Smooth muscle cell (in vitro differentiated cells): ENCODE results near the gene PSD2. TPM values are rescaled to one million over a fixed set of nuclear protein-coding genes. Genes with fewer than 3 reads are reported as not detected.

Experiments
- DNase-seq: peaks from one replicate; lab custom pipeline; 2025; ENCODE audit not compliant: unreplicated experiment; lab: John Stamatoyannopoulos, UW
- H2AFZ ChIP-seq: fragments of 200-600 bp; sonication (generic); 2 replicates; pipeline ENCODE4 v1.6.0; 2016; ENCODE audit warnings: antibody characterized with exemption, low read depth, mild to moderate bottlenecking
- H3F3A ChIP-seq: fragments of 200-600 bp; sonication (generic); 2 replicates; pipeline ENCODE4 v1.6.0; 2017; ENCODE audit warnings: antibody characterized with exemption, low read depth
- H3K27ac ChIP-seq: fragments of 200-600 bp; sonication (generic); 2 replicates; pipeline ENCODE4 v1.5.1; 2016; ENCODE audit warnings: low read depth, mild to moderate bottlenecking
- H3K27me3 ChIP-seq: fragments of 200-600 bp; sonication (generic); 2 replicates; pipeline ENCODE4 v1.6.1; 2016; ENCODE audit warnings: low read depth, mild to moderate bottlenecking
- H3K36me3 ChIP-seq: fragments of 200-600 bp; sonication (generic); 2 replicates; pipeline ENCODE4 v1.5.1; 2016; ENCODE audit warnings: low read depth
- H3K4me1 ChIP-seq: fragments of 200-600 bp; sonication (generic); 2 replicates; pipeline ENCODE4 v1.5.1; 2016; ENCODE audit warnings: low read depth
- H3K4me2 ChIP-seq: fragments of 200-600 bp; sonication (generic); 2 replicates; pipeline ENCODE4 v1.6.0; 2016; ENCODE audit warnings: mild to moderate bottlenecking
- H3K4me3 ChIP-seq: fragments of 200-600 bp; sonication (generic); 2 replicates; pipeline ENCODE4 v1.5.1; 2016; ENCODE audit warnings: mild to moderate bottlenecking
- H3K79me2 ChIP-seq: fragments of 200-600 bp; sonication (generic); 2 replicates; pipeline ENCODE4 v1.6.0; 2016; ENCODE audit warnings: low read depth, mild to moderate bottlenecking
- H3K9ac ChIP-seq: fragments of 200-600 bp; sonication (generic); 2 replicates; pipeline ENCODE4 v1.6.0; 2016; ENCODE audit warnings: low read depth
- H3K9me3 ChIP-seq: fragments of 200-600 bp; sonication (generic); replicated peaks from 2 replicates; pipeline ENCODE4 v1.5.1; 2016; ENCODE audit warnings: low read depth
- H4K20me1 ChIP-seq: fragments of 200-600 bp; sonication (generic); 2 replicates; pipeline ENCODE4 v1.6.0; 2016; ENCODE audit warnings: low read depth
- WGBS: methylation state at CpG from one replicate; pipeline ENCODE4 v1.1.7; 2016; ENCODE audit warnings: low lambda C conversion rate; 5-methylcytosine and 5-hydroxymethylcytosine counted together
- polyA plus RNA-seq: library from polyadenylated mRNA; unstranded; fragments of >200 nt; fragmentation: Nextera tagmentation; extraction: Ambion mirVana; gene quantifications from 2 replicates; pipeline ENCODE4 v1.2.1, GENCODE V29; 2016
- total RNA-seq: library from RNA; depleted of rRNA; stranded (reverse); fragments of >200 nt; gene quantifications from 2 replicates; pipeline ENCODE4 v1.2.3, GENCODE V29; 2014
- TF ChIP-seq, protein P1 (sequence below): fragments of 200-600 bp; sonication (generic); IDR thresholded peaks from 2 replicates; pipeline ENCODE4 v1.5.1; 2017; ENCODE audit warnings: borderline replicate concordance, mild to moderate bottlenecking, antibody characterized with exemption; ENCODE audit not compliant: insufficient read depth, poor library complexity, severe bottlenecking

The PSD2 gene
- total and polyA plus RNA-seq, 2 experiments from 2014 or later, result 0.54 to 0.81 TPM

DNA sequence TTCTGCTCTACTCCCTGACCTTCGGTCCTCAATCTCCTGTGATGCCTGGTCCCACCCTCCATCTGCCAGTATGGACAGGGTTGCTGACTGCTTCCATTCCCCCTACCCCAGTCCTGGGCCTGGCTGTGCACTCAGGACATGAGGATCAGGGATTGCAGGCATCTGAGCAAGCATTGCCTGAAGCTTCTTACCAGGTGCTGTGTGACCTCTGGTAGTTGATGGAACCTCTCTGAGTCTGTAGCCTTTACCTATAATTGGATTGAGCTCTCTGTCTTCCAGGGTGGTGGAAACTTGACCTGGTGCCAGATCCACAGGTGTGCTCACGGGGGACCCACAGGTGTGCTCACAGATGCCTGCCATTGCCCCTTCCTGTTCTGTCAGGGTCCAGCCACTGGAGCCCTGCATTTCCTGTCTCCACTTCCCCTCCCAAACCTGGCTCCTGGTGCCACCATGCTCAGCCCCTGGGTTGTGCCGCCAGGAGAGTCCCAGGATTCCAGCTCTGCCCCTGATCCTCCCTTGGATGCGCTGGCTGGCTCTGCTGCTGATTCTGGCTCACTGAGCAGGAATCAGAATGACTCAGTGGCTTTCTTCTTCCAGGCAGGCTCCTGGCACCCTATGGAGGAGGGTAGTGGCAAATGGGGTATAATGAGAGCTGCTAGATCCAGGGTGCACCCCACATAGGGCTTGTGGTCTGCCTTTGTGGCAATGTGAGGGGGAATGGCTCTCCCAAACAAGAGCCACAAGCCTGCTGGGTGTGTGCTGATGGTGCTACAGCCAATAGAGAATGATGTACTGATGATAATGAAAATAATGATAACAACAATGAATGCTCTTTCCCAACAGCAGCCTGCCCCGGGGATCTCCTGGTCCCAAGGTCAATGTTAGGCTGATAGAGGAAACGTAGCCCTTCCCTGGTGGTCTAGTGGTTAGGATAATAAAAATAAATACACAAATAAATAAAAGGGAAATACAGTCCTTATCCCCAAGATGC, 35.2 kb upstream of the PSD2 start:
- Histone ChIP-seq H4K20me1 (no peaks in the 10 kb centered on the region), H3K36me3 (no peaks in the 10 kb centered on the region), H3K9me3 (no peaks in the 10 kb centered on the region), H3K27ac (no peak overlapping the region), H3K9ac (no peak overlapping the region), H3K4me2 (no peak overlapping the region), H3K4me3 (no peak overlapping the region), H3K79me2 (no peaks in the 10 kb centered on the region), H3K4me1 (peaks cover 23% of the 10 kb centered on the region), H3F3A (no peaks in the 10 kb centered on the region), H2AFZ (no peak overlapping the region), H3K27me3 (peaks cover 20% of the 10 kb centered on the region)
- TF ChIP-seq, protein P1, sequence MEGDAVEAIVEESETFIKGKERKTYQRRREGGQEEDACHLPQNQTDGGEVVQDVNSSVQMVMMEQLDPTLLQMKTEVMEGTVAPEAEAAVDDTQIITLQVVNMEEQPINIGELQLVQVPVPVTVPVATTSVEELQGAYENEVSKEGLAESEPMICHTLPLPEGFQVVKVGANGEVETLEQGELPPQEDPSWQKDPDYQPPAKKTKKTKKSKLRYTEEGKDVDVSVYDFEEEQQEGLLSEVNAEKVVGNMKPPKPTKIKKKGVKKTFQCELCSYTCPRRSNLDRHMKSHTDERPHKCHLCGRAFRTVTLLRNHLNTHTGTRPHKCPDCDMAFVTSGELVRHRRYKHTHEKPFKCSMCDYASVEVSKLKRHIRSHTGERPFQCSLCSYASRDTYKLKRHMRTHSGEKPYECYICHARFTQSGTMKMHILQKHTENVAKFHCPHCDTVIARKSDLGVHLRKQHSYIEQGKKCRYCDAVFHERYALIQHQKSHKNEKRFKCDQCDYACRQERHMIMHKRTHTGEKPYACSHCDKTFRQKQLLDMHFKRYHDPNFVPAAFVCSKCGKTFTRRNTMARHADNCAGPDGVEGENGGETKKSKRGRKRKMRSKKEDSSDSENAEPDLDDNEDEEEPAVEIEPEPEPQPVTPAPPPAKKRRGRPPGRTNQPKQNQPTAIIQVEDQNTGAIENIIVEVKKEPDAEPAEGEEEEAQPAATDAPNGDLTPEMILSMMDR, result no peak
- no peak for DNase-seq
- 71% methylated on average over 6 of the region's 6 CpGs for WGBS

DNA sequence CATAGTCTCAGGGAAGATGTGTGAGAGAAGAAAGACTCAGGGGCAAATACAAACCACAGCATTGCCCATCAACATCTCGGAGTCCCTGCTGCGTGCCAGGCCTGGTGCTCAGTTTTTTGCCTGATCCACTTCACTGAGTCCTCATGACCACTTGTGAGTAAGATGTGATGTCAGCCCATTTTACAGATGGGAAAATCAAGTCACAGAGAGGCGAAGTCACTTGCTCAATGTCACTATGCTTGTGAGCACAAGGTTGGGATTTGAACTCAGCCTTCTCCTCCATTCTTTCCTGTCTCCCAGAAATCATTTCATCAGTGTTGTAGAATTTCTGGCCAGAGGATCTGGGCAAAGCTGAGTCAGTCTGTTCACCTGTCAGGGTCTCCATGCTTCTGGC, 34.6 kb upstream of the PSD2 start:
- H4K20me1 ChIP-seq, result no peaks in the 10 kb centered on the region
- H3K4me3 ChIP-seq, result no peak overlapping the region
- H3K27me3 ChIP-seq, result peaks cover 13% of the 10 kb centered on the region
- no peaks in the 10 kb centered on the region for H3K79me2 ChIP-seq
- peaks cover 20% of the 10 kb centered on the region for H3K4me1 ChIP-seq
- WGBS, result 91% methylated on average over 3 of the region's 3 CpGs
- no peak overlapping the region for H3K9ac ChIP-seq
- H2AFZ ChIP-seq, result no peak overlapping the region
- no peak for DNase-seq
- TF ChIP-seq, protein P1, result no peak
- no peaks in the 10 kb centered on the region for H3K36me3 ChIP-seq
- no peak overlapping the region for H3K27ac ChIP-seq
- H3K4me2 ChIP-seq, result no peak overlapping the region
- no peaks in the 10 kb centered on the region for H3K9me3 ChIP-seq
- no peaks in the 10 kb centered on the region for H3F3A ChIP-seq

DNA sequence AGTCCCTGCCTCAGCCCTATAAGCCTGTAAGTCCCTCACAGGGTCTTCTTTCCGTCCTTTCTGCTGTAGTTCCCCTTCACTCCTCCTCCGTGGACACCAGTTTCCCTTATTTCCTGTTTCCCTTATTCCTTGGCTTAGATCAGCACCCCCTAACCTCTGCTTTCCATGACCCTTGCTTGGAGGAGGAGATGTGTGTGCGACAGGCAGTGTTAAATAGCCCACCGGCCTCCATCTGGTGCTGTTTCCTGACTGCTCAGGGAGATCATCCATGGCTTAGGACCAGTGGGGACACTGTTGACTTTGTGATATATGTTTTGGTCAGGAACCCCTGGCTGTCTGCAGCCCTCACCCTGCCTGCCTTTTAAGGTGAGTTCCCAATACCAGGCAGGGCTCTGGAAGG, 34.1 kb upstream of the PSD2 start:
- WGBS, result 77% methylated on average over 4 of the region's 4 CpGs
- H3K9me3 ChIP-seq, result no peaks in the 10 kb centered on the region
- H2AFZ ChIP-seq, result no peak overlapping the region
- no peak overlapping the region for H3K4me2 ChIP-seq
- H4K20me1 ChIP-seq, result no peaks in the 10 kb centered on the region
- H3K4me3 ChIP-seq, result no peak overlapping the region
- peaks cover 17% of the 10 kb centered on the region for H3K4me1 ChIP-seq
- peaks cover 9% of the 10 kb centered on the region for H3K27me3 ChIP-seq
- no peak overlapping the region for H3K9ac ChIP-seq
- no peaks in the 10 kb centered on the region for H3F3A ChIP-seq
- TF ChIP-seq, protein P1, result no peak
- no peak overlapping the region for H3K27ac ChIP-seq
- no peak for DNase-seq
- no peaks in the 10 kb centered on the region for H3K79me2 ChIP-seq
- H3K36me3 ChIP-seq, result no peaks in the 10 kb centered on the region
